Effector CD4-positive, alpha-beta T cell (primary cell): ENCODE results near the gene COG8.
A peak's percentile ranks its signal among the peaks of the same experiment; 100 is the strongest.
"Not testable (repeated sequence)": the region's sequence is repeated elsewhere in the genome, so short reads cannot be mapped to it uniquely, and the experiment has no call there.

Experiments used
- DNase-seq: peaks from one replicate; pipeline ENCODE4 v3.0.0-alpha.2; 2020

Gene COG8

DNA sequence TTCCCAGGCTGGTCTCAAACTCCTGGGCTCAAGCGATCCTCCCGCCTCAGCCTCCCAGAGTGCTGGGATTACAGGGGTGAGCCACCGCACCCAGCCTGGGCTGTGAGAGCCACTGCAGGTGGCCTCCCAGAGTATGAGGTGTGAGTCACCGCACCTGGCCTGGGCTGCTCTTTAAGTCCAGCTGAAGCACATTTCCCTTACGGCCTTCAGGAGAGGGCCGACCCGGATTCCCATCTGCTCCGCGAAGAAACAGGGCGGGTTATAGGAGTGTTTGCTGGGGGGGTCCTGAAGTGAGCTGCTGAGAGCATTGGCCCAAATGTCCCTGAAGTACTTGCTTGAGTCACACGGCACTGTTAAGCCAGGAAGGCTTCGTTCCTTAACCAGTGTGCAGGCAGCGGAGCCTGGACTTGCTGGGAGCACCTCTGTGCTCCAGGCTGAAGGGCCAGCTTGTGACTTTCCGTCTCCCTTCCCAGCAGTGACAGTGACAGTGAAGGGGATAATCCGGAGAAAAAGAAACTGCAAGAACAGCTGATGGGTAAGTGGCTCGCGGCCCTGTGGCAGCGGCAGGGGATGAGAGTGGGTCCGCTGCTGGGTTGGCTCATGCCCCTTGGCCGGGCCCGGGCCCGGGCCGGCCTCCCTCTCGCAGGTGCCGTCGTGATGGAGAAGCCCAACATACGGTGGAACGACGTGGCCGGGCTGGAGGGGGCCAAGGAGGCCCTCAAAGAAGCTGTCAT is 21.0 kb downstream of the COG8 start:
- no peak for DNase-seq

DNA sequence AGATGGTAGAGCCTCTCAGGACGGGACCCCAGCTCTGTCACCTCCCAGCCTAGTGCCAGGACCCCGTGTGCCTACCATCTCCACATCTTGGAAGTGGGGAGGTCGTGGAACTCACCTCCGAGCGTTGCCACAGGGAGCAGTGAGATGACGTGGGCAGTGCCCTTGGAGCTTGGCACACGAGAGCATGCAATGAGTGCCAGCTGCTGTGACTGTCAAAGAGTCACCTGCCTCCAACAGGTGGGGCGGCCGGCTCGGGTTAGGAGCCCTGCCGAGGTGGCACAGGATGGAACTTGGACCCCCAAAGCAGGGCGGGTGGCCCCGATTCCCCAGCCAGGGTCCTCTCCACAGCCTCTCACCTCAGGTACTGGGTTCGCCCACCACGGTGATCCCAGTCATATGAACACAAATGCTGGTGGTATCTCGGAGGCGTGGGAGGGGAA is 22.7 kb downstream of the COG8 start:
- no peak for DNase-seq

DNA sequence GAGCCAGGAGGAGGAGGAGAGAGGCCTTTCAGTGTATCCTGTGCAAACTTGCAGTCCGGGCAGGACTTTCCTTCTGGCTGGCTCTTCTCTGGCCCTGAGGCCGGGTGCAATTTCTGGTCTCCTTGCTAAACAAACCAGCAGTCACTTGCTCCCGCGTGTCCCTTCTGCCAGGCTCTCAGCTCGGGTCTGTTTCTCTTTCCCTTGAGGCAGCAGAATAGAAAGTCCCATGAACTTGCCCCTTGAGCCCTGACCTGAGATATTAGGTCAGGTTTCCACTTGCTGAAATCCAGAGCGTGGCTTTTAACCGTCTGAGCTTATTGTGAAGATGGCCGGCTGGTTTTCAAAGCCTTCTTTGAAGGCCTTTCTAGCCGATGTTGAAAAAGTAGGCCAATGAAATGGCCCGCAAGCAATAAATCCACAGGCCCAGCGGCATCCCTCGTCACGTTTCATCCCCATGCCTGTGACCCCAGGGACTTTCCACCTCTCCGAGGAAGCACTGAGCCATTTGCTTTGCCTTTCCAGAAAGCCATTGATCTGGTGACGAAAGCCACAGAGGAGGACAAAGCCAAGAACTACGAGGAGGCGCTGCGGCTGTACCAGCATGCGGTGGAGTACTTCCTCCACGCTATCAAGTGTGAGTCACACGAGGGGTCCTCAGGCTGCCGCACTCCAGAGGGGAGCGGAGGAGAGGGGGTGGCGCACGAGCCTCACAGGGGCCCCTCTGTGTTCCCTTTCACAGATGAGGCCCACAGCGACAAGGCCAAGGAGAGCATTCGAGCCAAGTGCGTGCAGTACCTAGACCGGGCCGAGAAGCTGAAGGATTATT is 23.7 kb downstream of the COG8 start:
- DNase-seq: no peak

DNA sequence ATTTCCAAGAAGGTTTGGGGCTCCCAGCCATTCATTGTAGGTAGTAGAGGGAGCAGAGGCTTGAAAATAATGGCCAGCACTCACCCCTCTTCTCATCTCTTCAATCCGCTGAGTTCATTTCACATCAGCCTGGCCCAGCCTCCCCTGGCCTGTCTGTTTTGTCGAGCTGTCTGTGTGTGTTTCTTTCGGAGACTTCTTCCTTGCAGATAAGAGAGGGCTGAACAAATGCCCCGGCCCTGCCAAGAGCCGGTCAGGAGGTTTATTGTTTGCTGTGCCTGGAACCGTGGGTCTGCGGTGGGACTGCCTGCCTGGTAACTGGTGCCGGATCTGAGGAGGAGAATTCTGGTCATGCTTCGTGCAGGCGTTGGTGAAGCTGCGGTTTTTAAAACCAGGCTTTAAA is 24.8 kb downstream of the COG8 start:
- no peak for DNase-seq

DNA sequence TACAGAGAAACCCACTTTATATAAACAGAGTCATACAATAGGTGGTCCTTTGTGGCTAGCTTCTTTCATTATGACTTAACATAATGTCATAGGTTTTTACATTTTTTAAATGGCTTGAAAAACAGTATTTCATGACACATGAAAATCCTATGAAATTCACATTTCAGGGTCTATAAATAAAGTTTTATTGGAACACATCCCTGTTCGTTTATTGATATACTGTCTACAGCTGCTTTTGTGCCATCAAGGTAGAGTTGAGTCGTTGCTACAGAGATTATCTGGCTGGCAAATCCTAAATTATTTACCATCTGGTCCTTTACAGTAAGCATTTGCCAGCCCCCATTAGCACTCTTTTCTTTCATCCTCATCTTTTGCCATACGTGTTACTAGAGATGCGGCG is 25.9 kb downstream of the COG8 start:
- DNase-seq: no peak

DNA sequence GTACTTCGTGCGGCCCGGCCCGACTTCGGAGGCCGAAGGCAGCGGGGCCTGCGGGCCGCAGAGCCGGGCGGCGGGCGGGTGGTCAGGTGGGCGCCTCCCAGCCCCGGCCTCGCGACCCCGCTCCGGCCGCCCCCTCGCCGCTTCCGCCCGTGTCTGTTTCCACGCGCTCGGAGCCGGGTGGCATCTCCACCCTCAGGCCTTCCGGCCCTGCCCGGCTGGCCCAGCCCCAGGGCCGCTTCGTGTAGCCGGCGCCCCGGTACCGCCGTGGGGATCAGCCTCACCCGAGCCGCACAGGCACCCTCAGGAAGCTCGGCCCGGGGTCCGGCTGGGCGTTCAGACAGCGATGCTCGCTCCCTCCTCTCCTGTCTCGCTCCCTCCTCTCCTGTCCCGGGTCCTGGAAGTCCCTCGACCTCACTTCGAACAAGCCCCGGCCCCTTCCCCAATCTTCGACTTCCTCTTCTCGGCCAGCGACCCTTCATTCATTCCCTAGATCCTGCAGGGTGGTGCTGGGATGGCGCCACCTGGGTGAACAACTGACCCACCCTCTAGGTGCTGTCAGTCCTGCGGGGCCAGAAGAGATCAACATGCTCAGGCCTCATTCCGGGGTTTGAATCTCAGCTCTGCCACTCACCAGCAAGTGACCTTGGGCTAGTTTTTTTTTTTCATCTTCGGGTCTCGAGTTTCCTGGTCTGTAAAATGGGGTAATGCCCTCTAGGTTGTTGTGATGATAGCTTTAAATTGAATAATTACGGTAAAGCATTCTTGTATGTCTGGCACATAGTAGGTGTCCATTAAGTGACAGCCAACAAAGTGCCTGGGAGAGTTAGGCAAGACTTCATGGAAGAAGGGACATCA is 27.6 kb downstream of the COG8 start:
- DNase-seq: peak; percentile 19

DNA sequence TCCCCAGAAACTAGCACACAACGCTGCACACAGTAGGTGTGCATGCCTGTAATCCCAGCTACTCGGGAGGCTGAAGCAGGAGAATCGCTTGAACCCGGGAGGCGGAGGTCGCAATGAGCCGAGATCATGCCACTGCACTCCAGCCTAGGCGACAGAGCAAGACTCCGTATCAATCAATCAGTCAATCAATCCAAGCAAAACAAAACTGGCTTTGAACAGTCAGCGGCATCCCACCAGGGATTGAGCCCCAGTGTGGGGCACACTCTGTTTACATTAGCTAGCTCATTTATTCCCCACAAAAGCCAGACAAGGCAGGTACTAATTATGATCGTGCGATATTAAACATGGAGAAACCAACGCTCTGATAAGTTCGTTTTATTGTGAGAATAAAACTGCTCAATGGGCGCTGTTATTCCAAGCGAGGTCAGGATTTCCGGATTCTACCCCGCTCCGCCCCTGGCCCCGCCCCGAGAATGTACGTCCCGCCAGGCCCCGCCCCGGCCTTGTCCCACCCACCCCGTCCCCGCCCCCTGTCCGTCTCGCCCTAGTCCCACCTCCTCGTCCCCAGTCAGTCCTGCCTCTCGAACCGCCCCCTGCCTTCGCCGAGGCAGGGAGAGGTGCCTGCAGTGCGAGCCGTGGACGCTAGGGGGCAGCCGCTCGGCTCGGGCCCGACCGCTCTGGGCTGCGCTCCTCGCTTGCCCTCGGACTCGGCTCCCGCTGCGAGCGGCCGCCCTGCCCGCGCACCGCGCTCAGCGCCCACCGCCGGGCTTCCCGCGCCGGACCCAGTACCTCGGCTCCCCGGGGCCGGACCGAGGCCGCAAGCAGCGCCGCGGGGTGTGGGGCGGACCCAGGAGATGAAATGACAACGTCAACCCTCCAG is 28.5 kb downstream of the COG8 start, which contains the start of gene VPS4A:
Gene VPS4A (plus strand): TSS at position 698 of the 880 bp plus-strand sequence. CDS start 162 bp downstream, at position 860.
- DNase-seq: peak; percentile 97

DNA sequence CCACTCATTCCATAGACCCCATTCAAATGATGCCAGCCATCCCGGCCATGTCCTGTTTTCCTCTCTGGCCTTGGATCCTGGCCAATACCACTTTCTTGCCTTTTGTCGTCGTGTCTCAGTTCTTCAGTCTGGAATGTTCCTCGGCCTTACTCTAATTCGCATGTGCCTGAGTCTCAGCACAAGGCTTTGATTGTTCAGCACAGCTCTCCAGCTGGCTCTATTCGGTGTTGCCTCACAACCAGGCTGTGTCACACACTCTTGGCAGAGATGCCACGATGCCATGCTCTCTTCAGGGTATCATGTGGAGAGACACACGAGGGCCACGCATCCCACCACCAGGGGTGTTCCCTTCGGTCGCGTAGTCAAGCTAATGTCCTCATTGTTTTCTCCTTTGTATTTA is 30.0 kb downstream of the COG8 start:
- DNase-seq: no peak

DNA sequence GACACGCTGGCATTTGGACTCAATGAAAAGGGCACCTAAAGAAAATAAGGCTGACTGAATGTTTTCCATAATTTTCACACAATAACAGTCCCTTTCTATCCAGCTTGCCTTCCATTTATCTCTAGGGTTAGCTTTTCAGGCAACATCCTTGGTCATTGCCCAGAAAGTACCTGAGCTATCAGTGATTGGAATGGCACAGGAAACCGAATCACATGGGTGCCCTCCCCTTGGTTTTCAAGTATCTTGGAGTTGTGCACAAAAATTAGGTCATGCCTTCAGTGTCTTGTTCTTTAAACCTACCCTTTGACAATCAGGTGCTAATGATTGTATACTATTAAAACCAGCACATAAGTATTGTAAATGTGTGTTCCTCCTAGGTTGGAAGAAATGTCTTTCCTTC is 31.5 kb downstream of the COG8 start:
- no peak for DNase-seq

DNA sequence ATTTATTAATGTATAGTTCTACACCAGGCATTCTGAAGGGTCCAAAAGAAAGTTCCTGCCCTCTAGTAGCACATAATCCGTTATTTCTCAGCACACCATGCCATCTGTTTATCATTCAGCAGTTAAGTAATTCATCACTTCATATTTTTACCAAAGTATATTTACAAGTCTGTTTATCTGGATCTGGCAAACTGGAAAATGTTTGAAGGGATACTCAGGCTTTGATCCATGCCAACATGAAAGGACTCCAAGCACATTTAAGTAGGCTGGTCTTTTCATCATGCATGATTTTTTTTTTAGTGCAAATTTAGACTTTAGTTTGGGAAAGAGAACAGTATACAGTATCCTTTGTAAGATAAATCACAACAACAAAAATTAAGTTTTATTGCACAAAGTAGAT is 32.3 kb downstream of the COG8 start:
- DNase-seq: no peak

DNA sequence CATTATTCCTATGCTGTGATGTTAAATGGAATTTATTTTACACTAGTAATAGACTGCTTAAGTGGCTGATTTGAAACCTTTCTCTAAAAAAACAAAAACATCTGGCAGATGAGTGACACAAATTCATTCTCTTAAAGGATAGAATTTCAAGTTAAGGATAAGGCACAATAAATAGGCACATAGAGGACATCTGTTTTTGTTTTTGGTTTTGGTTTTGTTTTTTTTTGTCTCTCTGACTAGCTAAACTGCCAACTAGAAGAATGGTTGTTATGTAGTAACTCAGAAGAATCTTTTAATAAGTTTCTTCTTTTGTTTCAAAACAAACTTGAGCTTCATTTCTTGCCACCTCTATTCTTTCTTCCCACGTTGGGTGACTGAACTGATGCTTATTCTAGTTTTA is 33.3 kb downstream of the COG8 start:
- no peak for DNase-seq

DNA sequence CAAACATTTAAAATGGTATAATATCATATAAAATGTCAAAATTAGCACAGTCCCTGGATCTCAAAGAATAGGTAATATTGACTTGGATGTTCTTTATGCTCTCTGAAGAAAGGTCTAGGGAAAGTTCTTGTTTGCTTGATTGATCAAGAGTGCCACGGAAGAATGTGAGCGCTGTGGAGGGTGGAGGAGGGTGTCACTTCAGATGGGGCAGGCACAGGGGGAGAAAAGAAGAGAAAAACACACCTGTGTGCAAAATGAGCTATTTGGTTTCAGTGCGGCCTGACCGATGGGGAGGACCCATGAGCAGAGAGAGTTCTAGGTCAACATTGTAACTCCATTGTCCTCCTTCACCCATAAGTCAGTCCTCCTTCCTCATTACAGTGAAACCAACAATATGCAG is 37.1 kb downstream of the COG8 start:
- DNase-seq: no peak

DNA sequence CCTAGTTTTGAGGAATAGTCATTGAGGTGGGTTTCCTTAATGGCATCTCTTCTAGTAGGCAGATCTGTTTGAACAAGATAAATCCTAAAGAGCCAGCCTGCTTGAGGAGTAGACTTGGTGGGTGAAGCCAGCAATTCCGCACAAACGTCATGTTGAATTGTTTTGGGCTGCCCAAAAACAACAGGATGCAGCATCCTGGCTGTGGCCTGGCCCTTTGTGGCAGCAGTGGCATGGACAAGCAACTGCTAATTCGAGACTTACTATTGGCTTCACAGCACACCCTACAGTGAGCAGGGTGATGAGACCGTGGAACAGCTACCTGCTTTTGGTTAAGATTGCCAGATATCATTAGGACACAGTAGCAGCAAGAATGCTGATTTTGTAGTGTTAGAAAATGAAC is 37.5 kb downstream of the COG8 start:
- no peak for DNase-seq

DNA sequence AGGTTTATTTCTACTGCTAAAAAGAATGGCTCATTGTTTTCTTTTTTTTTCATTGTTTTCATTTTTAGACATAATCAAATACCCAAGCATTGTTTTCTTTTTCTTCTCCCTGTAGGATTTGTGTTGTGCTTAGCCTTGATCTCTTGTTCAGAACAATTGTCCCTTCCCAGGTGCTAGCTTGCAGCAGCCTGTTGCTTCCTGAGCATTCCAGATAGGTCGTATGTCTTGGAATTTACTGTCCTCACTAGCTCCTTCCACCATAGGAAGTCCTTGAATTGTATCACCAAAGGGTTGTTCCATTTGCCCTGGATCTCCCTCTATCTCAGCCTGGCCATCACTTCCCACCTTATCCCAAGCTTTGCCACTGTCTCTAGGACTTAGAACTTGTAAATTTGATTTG is 38.2 kb downstream of the COG8 start:
- no peak for DNase-seq

DNA sequence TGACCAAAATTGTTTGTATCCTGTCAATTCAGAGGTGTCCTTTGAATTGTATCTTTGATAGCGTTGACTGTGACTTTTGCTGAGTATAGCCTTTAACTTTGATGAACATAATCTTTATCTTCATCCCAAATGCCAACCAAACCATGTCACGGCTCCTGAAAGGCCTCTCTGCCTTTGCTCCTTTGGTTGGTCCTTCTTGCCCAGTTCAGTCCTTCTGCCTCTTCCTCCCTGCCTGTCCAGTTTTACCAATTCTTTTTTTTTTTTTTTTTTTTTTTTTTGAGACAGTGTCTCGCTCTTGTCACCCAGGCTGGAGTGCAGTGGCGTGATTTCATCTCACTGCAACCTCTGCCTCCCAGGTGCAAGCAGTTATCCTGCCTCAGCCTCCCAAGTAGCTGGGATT is 41.1 kb downstream of the COG8 start:
- no peak for DNase-seq

DNA sequence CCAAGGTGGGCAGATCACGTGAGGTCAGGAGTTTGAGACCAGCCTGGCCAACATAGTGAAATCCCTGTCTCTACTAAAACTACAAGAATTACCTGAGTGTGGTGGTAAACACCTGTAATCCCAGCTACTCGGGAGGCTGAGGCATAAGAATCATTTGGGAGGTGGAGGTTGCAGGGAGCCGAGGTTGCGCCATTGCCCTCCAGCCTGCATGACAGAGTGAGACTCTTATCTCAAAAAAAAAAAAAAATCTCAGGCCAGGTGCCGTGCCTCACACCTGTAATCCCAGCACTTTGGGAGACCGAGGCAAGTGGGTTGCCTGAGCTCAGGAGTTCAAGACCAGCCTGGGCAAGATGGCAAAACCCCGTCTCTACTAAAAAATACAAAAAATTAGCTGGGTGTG is 42.6 kb downstream of the COG8 start:
- not testable (repeated sequence) for DNase-seq

DNA sequence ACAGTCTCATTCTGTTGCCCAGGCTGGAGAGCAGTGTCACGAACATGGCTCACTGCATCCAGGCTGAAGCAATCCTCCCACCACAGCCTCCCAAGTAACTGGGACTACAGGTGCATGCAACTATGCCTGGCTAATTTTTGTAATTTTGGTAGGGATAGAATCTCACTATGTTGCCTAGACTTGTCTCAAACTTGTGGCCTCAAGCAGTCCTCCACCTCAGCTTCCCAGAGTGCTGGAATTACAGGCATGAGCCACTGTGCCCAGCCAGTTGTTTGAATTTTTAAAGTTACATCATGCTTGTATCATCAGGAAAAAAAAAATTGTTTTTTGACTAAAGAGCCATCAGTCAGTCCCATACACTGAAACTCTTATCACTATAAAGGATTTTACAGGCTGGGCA is 45.3 kb downstream of the COG8 start:
- DNase-seq: no peak

DNA sequence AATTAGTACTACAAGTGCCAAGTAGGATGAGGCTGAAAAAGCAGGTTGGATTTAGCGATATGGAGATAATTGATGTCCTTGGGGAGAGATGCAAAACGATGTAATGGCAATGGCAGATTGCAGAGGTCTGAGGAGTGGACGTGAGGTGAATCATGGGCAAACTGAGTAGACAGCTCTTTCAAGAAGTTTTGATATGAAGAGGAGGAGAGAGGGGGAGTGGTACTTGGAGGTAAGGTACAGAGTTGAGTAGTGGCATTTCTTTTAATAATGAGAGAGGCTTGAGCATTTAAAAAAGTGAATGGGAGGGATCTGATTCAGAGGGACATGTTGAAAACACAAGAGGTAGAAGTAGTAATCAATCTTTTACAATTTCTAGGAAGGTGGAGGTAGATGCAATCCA is 46.0 kb downstream of the COG8 start:
- DNase-seq: no peak

DNA sequence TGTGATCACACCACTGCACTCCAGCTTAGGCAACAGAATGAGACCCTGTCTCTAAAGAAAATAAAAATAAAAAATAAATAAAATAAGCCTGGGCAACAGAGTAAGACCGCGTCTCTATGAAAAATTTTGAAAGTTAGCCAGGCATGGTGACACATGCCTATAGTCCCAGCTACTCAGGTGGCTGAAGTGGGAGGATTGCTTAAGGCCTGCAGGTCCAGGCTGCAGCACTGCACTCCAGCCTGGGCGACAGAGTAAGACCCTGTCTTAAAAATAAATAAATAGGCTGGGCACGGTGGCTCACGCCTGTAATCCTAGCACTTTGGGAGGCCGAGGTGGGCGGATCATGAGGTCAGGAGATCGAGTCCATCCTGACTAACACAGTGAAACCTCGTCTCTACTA is 47.7 kb downstream of the COG8 start:
- not testable (repeated sequence) for DNase-seq

DNA sequence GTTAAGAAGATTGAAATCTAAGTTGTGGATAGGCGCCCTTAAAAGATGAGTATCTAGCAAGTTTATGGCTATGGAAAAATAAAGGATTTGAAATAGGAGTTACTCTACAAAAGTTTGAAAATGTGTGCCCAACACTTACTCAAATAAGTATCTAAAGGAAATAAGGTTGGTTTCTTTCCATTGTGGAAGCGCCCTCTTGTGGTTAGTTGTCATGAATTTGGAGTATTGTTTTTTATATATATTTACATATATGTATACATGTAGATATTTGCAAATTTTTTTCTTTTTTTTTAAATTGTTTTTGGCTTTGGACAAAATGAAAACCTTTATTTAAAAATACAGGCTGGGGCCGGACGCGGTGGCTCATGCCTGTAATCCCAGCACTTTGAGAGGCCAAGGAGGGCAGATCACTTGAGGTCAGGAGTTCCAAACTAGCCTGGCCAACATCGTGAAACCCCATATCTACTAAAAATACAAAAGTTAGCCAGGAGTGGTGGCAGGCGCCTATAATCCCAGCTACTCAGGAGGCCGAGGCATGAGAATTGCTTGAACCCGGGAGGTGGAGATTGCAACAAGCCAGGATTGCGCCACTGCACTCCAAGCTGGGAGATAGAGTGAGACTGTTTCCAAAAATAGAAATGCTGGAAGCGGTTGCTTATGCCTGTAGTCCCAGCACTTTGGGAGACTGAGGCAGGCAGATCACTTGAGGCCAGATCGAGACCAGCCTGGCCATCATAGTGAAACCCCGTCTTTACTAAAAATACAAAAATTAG is 52.2 kb downstream of the COG8 start:
- DNase-seq: peak; percentile 39

DNA sequence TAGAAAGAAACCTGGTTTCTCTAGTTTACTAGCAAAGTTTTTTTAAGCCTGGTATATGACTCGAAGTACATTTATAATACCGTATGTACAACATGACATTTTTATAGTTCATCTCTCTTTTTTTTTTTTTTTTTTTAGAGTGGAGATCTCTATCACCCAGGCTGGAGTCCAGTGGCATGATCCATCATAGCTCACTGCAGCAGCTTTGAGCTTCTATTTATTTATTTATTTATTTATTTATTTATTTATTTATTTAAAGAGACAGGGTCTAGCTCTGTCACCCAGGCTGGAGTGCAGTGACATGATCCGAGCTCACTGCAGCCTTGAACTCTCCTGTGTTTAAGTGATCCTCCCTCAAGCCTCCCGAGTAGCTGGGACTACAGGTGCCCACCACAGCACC is 54.1 kb downstream of the COG8 start:
- no peak for DNase-seq
